HepG2 (cell line): ENCODE data around the gene CDYL2.

Experiments used
- ARID3A ChIP-seq: IDR thresholded peaks from 2 replicates; pipeline ENCODE4 v1.6.1; 2012; ENCODE audit warnings: low read depth, low read length, improper control_type of control experiment
- BRD4 ChIP-seq: sonication (generic); formaldehyde crosslinking; IDR thresholded peaks from 2 replicates; pipeline ENCODE4 v1.4.0; 2020; ENCODE audit warnings: missing genetic modification reagents
- CTCF ChIP-seq: sonication (generic); formaldehyde crosslinking; IDR thresholded peaks from 2 replicates; pipeline ENCODE4 v1.5.0; 2020; ENCODE audit warnings: mild to moderate bottlenecking, missing genetic modification reagents, moderate library complexity
- EP300 ChIP-seq, 3 experiments: sonication (generic) in 1 of 3; formaldehyde crosslinking in 1 of 3; IDR thresholded peaks; 2 replicates each; pipeline versions ENCODE4 v1.5.1 to v1.6.1; 2011 to 2020; ENCODE audit warnings: low read depth in 2 of 3, low read length in 2 of 3, borderline replicate concordance in 1 of 3, improper control_type of control experiment in 1 of 3, mild to moderate bottlenecking in 1 of 3, missing genetic modification reagents in 1 of 3, moderate library complexity in 1 of 3
- GABPA ChIP-seq, 2 experiments: IDR thresholded peaks; 2 replicates each; pipeline ENCODE4 v1.6.1; 2011 to 2016; ENCODE audit warnings: low read depth in 2 of 2, low read length in 1 of 2, missing biosample characterization in 1 of 2, missing genetic modification characterization in 1 of 2
- KDM1A ChIP-seq: IDR thresholded peaks from 2 replicates; pipeline ENCODE4 v1.6.1; 2016; ENCODE audit warnings: missing compliant biosample characterization
- MAZ ChIP-seq, 2 experiments: sonication (generic) in 1 of 2; formaldehyde crosslinking in 1 of 2; IDR thresholded peaks; 2 replicates each; pipeline versions ENCODE4 v1.5.0 to v1.6.1; 2012 to 2020; ENCODE audit warnings: low read depth in 2 of 2, mild to moderate bottlenecking in 2 of 2, borderline replicate concordance in 1 of 2, improper control_type of control experiment in 1 of 2, low read length in 1 of 2, missing genetic modification reagents in 1 of 2, moderate library complexity in 1 of 2
- NR2C2 ChIP-seq: sonication (generic); formaldehyde crosslinking; IDR thresholded peaks from 2 replicates; pipeline ENCODE4 v1.4.0; 2020; ENCODE audit warnings: missing genetic modification reagents, mild to moderate bottlenecking, moderate library complexity, borderline replicate concordance
- POGZ ChIP-seq: sonication (generic); formaldehyde crosslinking; IDR thresholded peaks from 2 replicates; pipeline ENCODE4 v1.4.0; 2020; ENCODE audit warnings: mild to moderate bottlenecking, missing genetic modification reagents
- REST ChIP-seq, 2 experiments: IDR thresholded peaks; 2 replicates each; pipeline ENCODE4 v1.6.1; 2011 to 2012; ENCODE audit warnings: low read length in 2 of 2, borderline replicate concordance in 1 of 2, low read depth in 1 of 2, mild to moderate bottlenecking in 1 of 2, moderate library complexity in 1 of 2
- SNAPC4 ChIP-seq: sonication (generic); formaldehyde crosslinking; IDR thresholded peaks from 2 replicates; pipeline ENCODE4 v1.4.0; 2020; ENCODE audit warnings: mild to moderate bottlenecking, missing genetic modification reagents
- USF2 ChIP-seq, 2 experiments: sonication (generic) in 1 of 2; formaldehyde crosslinking in 1 of 2; IDR thresholded peaks; 2 replicates each; pipeline versions ENCODE4 v1.5.1 to v1.6.1; 2011 to 2020; ENCODE audit warnings: borderline replicate concordance in 1 of 2, low read depth in 1 of 2, low read length in 1 of 2, mild to moderate bottlenecking in 1 of 2, missing genetic modification reagents in 1 of 2, moderate library complexity in 1 of 2
- YY1 ChIP-seq: IDR thresholded peaks from 2 replicates; pipeline ENCODE4 v1.6.1; 2011; ENCODE audit warnings: low read length, low read depth, moderate library complexity, mild to moderate bottlenecking; ENCODE audit not compliant: insufficient read depth, insufficient replicate concordance
- ZBTB4 ChIP-seq: sonication (generic); formaldehyde crosslinking; IDR thresholded peaks from 2 replicates; pipeline ENCODE4 v1.4.0; 2020; ENCODE audit warnings: missing genetic modification reagents, mild to moderate bottlenecking, borderline replicate concordance

- TF ChIP-seq USF2 (IDR thresholded peaks at IDR 0.05; ENCODE audit: low read depth, low read length) (no peak), USF2 (CRISPR knock-in tag; IDR thresholded peaks at IDR 0.05; ENCODE audit: borderline replicate concordance) (no peak), EP300 (IDR thresholded peaks at IDR 0.05; ENCODE audit: low read depth in 2 of 2, low read length in 2 of 2) (no peak), EP300 (CRISPR knock-in tag; IDR thresholded peaks at IDR 0.05; ENCODE audit: borderline replicate concordance) (no peak), CTCF (CRISPR knock-in tag) (no peak), ZBTB4 (CRISPR knock-in tag) (no peak), BRD4 (CRISPR knock-in tag) (no peak), NR2C2 (no peak), MAZ (IDR thresholded peaks at IDR 0.05; ENCODE audit: borderline replicate concordance, low read depth, low read length) (no peak), MAZ (CRISPR knock-in tag; IDR thresholded peaks at IDR 0.05; ENCODE audit: low read depth) (no peak), GABPA (IDR thresholded peaks at IDR 0.05; ENCODE audit: low read depth, low read length) (no peak), GABPA (CRISPR knock-in tag; IDR thresholded peaks at IDR 0.05; ENCODE audit: low read depth) (no peak), ARID3A (no peak), SNAPC4 (CRISPR knock-in tag) (no peak), KDM1A (CRISPR knock-in tag) (no peak), POGZ (CRISPR knock-in tag) (no peak), REST (IDR thresholded peaks at IDR 0.05; ENCODE audit: borderline replicate concordance in 1 of 2, low read depth in 1 of 2, low read length in 2 of 2) (no peak), YY1 (no peak)
These were observed 13.0 kb downstream of the CDYL2 start for GRCh38 chr16:80791411-80791810.
